Activated CD4-positive, alpha-beta T cell treated with anti-CD3 and anti-CD28 coated beads, Interleukin-2, amount 50 U/mL, for 24 hours (primary cell): ENCODE results near the gene NMRK1.

ENCODE experiments used
- DNase-seq, 2 donors: peaks; one replicate each; pipeline ENCODE4 v3.0.0-alpha.2; 2020; ENCODE audit warnings: low read depth in 1 of 2, low spot score in 1 of 2

Gene NMRK1

GRCh38 chr9:75087824-75088645 lies at the start of gene NMRK1, which contains the start of gene OSTF1:
NMRK1 (minus strand) TSS chr9:75088155; CDS start chr9:75083115, 5,040 bp downstream.
OSTF1 (plus strand) TSS chr9:75088514; CDS start chr9:75088693, 179 bp downstream.
- DNase-seq = peak; percentile 78 to 84

- DNase-seq = no peak
Measured at GRCh38 chr9:75134495-75134894, 46.5 kb upstream of the NMRK1 start.

- DNase-seq = no peak
Measured at GRCh38 chr9:75133396-75133795, 45.4 kb upstream of the NMRK1 start.

- no peak for DNase-seq
Measured at GRCh38 chr9:75132244-75132643, 44.3 kb upstream of the NMRK1 start.

GRCh38 chr9:75131700-75132099 lies 43.7 kb upstream of the NMRK1 start:
- DNase-seq = no peak

- no peak for DNase-seq
Measured at GRCh38 chr9:75130621-75131230, 42.8 kb upstream of the NMRK1 start.

GRCh38 chr9:75130172-75130571 lies 42.2 kb upstream of the NMRK1 start:
- no peak for DNase-seq

- no peak for DNase-seq
Measured at GRCh38 chr9:75128535-75128934, 40.6 kb upstream of the NMRK1 start.

- no peak for DNase-seq
Measured at GRCh38 chr9:75123696-75124095, 35.7 kb upstream of the NMRK1 start.

GRCh38 chr9:75121914-75122558 lies 34.1 kb upstream of the NMRK1 start:
- no peak for DNase-seq

GRCh38 chr9:75120686-75121085 lies 32.7 kb upstream of the NMRK1 start:
- no peak for DNase-seq

GRCh38 chr9:75117564-75117963 lies 29.6 kb upstream of the NMRK1 start:
- DNase-seq = no peak

GRCh38 chr9:75116306-75116705 lies 28.4 kb upstream of the NMRK1 start:
- no peak for DNase-seq

- no peak for DNase-seq
Measured at GRCh38 chr9:75112789-75113188, 24.8 kb upstream of the NMRK1 start.

GRCh38 chr9:75111019-75111622 lies 23.2 kb upstream of the NMRK1 start:
- no peak for DNase-seq

- DNase-seq = no peak
Measured at GRCh38 chr9:75109210-75109839, 21.4 kb upstream of the NMRK1 start.

GRCh38 chr9:75108571-75108970 lies 20.6 kb upstream of the NMRK1 start:
- DNase-seq = no peak

- no peak for DNase-seq
Measured at GRCh38 chr9:75106857-75107256, 18.9 kb upstream of the NMRK1 start.

GRCh38 chr9:75105841-75106240 lies 17.9 kb upstream of the NMRK1 start:
- no peak for DNase-seq

- no peak for DNase-seq
Measured at GRCh38 chr9:75105019-75105540, 17.1 kb upstream of the NMRK1 start.

GRCh38 chr9:75104607-75105006 lies 16.7 kb upstream of the NMRK1 start:
- no peak for DNase-seq
